Measurements from ENCODE around the gene GHDC.
"Not testable (repeated sequence)": the region's sequence is repeated elsewhere in the genome, so short reads cannot be mapped to it uniquely, and the experiment has no call there.

The GHDC gene

GRCh38 chr17:42180922-42181850, 13.1 kb downstream of the GHDC start, which contains the start of gene KCNH4:
KCNH4 (minus strand) TSS chr17:42181142; CDS start chr17:42180945, 197 bp downstream.
- DNase-seq = peak; percentile 77

DNA sequence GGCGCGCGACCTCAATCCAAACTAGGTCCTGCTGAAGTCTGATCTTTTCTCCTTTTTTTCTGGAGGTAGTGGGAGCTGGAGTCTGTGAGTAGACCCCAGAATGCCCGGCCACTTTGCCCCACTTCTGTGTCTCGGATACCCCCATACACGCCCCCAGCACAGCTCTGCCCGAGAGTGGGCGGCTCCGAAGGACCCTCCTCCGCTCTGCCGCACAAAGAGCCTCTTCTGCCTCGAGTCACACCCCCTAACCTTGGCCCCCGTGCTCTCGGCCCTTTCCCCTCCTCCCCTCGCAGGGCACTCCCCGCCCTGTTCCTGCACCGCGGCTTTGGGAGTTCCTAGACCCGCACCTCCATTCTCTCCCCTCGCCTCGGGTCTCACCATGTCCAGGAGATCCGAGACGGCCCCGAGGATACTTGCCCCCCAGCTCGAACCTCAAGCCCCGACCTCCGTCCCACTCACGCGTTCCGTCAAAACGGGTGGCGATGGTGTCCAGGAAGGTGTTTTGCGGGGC, 13.8 kb downstream of the GHDC start:
- DNase-seq = no peak

- no peak for DNase-seq
Measured at GRCh38 chr17:42179911-42180410, 14.3 kb downstream of the GHDC start.

DNA sequence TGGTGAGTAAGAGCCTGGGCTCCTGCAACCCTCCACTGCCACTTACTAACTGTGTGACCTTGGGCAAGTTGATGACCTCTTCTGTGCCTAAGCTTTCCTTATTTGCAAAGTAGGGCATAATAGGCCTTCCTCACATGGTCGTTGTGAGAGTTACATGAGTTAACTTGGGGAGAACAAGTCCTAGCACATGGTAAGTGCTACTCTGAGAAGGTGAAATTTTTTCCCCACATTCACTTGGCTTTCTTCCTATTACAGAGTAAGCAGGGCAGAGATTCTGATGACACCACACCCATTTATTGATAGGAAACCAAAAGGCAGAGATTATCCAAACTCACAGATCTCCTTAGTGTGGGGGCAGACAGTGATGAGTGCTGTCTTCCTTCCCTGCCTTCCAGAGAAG, 15.0 kb downstream of the GHDC start:
- no peak for DNase-seq

- DNase-seq = no peak
Measured at GRCh38 chr17:42178817-42179216, 15.5 kb downstream of the GHDC start.

- no peak for DNase-seq
Measured at GRCh38 chr17:42177684-42178083, 16.6 kb downstream of the GHDC start.

- DNase-seq = no peak
Measured at GRCh38 chr17:42174126-42174783, 20.0 kb downstream of the GHDC start.

DNA sequence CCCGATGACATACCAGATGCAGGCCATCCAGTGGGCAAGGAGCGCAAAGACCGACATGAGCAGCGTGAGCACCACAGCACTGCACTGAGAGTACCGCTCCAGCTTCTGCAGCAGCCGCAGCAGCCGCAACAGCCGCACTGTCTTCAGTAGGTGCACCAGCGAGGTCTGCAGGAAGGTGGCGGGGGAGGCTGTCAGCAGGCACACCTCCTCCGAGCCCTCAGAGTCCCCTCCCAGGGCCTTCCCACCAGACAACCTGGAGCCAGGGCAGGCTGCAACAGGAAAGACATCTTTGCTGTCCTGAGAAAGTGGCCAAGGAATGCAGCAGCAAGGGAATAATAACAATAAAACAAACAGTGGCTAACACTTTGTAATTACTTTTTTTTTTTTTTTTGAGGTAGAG, 22.5 kb downstream of the GHDC start:
- no peak for DNase-seq

- no peak for DNase-seq
Measured at GRCh38 chr17:42169351-42169750, 24.9 kb downstream of the GHDC start.

GRCh38 chr17:42167807-42168206, 26.5 kb downstream of the GHDC start:
- no peak for DNase-seq

- DNase-seq = no peak
Measured at GRCh38 chr17:42166196-42166763, 28.0 kb downstream of the GHDC start.

DNA sequence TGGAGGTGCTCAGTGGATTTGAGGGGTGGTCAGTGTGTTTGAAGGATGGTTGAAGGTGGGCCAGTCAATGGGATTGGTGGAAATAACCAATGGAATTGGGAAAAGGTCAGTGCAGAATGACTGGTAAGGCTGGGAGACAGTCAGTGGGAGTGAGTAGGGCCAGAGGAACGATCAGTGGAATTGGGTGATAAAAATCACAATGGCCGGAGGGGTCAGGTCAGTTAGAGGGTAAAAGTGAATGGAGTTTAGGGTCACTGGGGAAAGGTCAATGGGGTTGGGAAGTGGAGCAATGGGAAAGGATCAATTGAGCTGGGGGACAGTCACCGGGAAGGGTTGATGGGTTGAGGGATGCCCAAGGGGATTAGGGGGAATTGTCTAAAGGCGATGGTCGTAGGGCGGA, 28.5 kb downstream of the GHDC start:
- DNase-seq = no peak

- no peak for DNase-seq
Measured at GRCh38 chr17:42163696-42164407, 30.4 kb downstream of the GHDC start.

DNA sequence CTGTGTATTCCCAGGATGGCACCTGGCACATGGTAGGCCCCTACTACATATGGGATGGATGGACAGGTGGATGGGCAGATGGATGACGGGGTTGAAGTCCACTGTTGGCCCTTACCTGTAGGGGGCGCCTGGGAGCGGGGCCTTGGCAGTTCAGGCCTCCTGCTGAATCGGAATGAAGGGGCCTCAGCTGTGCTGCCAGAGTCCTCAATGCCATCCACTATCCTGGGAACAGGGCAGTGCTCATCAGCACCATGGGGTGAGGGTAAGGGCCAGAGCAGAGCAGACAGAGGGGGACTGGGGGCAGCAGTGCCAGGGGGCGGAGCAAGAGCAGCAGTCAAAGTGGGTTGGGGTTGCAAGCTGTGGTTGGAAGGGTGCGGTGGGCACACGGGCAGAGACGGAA, 31.2 kb downstream of the GHDC start:
- no peak for DNase-seq

DNA sequence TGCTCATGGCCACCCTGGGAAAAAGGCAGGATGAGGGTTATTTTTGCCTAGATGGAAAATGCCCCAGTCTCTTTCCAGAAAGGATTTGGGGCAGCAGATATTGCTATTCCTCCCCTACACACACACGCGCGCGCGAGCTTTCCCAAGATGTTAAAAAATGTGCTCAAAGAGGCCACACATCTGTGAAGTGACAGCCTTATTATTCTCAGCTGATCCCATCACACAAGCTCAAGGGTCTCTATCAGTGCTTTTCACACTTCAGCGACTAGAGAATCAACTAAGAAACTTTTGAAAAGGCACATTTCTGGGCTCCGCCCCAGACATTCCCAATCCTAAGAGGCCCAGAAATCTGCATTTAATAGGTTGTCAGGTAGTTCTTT, 33.8 kb downstream of the GHDC start:
- DNase-seq = no peak

DNA sequence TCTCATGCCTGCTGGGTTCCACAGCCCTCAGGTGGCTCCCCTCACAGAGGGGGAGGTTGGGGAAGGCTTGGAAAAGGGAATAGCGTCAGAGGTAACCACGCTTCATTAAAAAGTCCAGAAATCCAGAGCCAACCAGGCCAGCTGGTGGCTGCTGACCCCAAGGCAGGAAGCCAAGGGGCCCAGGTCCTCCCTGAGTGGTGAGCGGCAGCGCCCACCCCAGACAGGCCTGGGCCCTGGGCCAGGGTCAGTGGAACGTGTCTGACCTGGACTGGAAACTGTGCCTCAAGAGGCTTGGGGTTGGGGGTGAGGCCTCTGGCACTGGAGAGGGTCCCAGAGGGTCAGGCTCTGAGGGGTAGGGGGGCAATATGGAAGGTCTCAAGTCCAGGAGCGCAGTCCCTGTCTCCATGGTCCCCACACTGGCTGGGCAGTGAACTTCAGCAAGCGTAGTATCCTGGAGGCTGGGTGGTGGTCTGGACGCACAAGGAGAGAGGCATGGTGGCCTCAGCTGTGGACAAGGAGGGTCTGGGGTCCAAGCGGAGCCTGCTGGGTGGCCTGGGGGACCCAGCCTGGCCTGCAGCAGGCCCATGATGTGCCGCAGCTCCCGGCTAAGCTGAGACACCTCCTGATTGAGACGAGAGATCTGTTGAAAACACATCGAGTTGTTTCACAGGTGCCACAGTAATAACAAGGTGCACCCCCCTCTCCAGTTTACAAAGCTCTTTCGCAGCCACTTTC, 34.3 kb downstream of the GHDC start:
- DNase-seq = no peak

DNA sequence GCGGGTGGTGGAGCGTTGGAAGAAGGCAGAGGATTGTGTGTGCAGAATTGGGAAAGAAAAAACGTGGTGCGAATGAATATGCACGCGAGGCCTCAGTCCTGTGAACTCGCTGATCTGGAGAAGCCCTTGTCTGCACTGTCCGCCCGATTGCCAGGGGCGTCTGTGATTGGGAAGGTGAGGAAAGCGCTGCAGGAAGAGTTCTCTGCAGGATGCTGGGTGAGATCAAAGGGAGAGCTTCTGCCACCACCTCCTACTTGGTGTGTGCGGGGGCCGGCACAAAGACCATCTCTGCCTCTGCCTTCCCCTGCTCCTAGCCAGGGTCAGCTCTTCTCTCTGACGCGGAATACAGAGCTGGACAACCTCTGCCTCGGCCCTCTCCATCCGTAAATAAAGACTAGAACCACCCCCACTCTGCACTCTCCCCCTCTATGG, 38.7 kb downstream of the GHDC start:
- no peak for DNase-seq

- DNase-seq = no peak
Measured at GRCh38 chr17:42153919-42154742, 40.2 kb downstream of the GHDC start.

GRCh38 chr17:42146911-42147607, 47.2 kb downstream of the GHDC start:
- DNase-seq = no peak

DNA sequence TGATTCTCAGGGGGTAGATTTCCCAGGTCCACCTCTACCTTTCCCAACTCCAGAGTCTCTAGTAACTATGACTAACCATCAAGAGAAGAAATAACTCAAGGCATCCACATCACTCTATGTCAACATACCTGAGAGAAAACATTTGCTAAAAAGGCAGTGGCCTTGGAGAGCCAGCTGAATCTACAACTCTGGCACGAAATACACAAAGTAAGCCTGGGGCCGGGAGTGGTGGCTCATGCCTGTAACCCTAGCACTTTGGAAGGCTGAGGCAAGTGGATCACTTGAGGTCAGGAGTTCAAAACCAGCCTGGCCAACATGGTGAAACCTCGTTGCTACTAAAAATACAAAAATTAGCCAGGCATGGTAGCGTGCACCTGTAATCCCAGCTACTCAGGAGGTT, 51.2 kb downstream of the GHDC start:
- DNase-seq = not testable (repeated sequence)
